NCI-H187 (cell line): Measurements from ENCODE around the gene FGFR4.
"Not testable (repeated sequence)": the region's sequence is repeated elsewhere in the genome, so short reads cannot be mapped to it uniquely, and the experiment has no call there.

Experiments
- DNase-seq, 2 experiments: peaks; one replicate each; lab custom pipeline; 2025; lab: John Stamatoyannopoulos, UW

The FGFR4 gene

DNA sequence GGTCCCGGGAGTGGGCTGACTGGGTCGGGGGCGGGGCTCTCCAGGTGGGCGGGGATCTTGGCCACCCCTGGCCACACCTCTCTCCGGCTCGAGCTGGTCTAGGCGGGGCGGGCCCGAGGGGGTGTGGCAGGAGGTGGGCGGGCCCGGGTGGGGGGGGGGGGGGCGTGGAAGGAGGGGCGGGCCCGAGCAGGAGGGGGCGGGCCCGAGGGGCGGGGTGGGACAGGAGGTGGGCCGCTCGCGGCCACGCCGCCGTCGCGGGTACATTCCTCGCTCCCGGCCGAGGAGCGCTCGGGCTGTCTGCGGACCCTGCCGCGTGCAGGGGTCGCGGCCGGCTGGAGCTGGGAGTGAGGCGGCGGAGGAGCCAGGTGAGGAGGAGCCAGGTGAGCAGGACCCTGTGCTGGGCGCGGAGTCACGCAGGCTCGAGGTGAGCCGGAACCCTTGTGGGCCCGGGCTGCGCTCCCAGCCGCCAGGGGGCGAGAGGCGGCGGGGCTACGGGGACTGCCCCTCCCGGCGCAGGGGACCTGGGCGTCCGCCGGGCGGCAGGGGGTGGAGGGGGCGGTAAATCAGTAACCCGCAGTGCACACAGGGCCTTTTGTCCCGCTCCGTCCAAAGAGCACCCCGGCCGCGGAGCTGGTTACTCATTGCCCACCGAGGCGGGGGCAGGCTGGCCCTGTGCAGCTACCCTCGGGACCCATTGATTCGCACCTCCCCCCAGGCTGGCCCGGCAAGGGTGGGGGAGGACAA lies at the start of gene FGFR4:
FGFR4 (plus strand) TSS at position 262 of the 744 bp plus-strand sequence. CDS start 2,688 bp downstream, outside the sequence.
- DNase-seq, result peak in 1 of 2 experiments; percentile 30

- DNase-seq, result no peak
These were observed 49.8 kb upstream of the FGFR4 start for GRCh38 chr5:177036921-177037320.

GRCh38 chr5:177040814-177041420 lies 45.8 kb upstream of the FGFR4 start:
- DNase-seq, result no peak

- DNase-seq, result no peak
These were observed 44.8 kb upstream of the FGFR4 start for GRCh38 chr5:177041936-177042335.

GRCh38 chr5:177043114-177043513 lies 43.6 kb upstream of the FGFR4 start:
- DNase-seq, result no peak

DNA sequence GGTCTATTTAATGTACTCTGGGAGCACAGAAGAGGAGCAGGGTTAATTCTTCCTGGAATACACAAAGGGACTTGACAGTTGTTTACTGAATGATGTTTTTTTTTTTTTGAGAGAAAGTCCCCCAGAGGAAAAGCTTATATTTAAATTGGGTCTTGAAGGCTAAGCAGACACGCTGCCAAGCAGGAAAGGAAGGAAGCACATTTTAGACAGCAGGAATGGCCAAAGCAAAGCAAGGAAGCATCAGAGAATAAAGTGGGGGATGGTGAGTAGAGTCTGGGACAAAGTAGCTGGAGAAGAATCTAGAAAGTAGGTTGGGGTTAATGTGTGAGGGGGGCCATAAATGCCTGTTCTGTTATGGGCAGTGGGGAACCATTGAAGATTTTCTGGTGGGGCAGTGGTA lies 42.8 kb upstream of the FGFR4 start:
- DNase-seq, result no peak

- no peak for DNase-seq
These were observed 42.1 kb upstream of the FGFR4 start for GRCh38 chr5:177044641-177045040.

DNA sequence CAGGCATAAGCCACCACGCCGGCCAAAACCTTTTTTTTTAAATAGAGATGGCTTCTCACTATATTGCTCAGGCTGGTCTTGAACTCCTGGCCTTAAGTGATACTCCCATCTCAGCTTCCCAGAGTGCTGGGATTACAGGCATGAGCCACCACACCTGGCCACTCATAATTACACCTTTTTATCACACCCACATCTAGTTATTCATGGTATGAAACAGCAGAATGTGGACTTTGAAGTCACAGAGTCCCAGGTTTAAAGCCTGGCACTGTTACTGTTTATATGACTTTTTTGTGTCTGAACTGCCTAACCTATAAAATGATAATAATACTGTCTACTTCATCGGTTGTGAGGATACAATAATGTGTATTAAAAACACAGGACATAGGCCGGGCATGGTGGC lies 41.1 kb upstream of the FGFR4 start:
- no peak for DNase-seq

DNA sequence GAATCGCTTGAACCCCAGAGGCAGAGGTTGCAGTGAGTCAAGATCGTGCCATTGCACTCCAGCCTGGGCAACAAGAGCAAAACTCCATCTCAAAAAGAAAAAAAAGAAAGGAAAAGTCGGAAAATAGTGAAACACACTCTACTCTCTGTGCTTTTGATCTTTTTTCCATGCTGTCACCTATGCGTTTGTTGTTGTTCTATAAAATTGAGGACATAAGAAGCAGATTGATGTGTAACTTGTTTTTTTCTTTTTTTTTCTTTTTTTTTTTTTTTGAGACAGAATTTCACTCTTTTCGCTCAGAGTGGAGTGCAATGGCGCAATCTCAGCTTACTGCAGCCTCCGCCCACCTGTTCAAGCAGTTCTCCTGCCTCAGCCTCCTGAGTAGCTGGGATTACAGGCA lies 38.2 kb upstream of the FGFR4 start:
- not testable (repeated sequence) for DNase-seq

DNA sequence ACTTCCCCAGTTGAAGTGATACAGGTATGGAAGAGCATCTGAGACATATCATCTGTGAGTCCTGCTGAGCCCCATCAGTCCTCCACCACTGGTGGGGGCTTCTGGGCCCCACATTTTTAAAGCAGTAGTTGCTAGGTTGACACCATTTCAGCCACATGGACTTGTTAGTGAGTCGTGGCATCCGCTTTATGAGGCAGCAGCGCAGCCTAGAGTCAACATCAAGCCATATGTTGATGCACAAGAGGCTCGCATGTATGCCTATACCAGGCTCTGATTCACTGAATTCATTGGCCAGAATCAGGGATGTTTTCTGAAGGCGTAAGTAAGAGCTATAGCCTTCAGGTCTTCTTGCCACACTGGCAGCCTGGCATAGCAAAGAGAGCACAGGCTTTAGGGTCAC lies 37.4 kb upstream of the FGFR4 start:
- no peak for DNase-seq

DNA sequence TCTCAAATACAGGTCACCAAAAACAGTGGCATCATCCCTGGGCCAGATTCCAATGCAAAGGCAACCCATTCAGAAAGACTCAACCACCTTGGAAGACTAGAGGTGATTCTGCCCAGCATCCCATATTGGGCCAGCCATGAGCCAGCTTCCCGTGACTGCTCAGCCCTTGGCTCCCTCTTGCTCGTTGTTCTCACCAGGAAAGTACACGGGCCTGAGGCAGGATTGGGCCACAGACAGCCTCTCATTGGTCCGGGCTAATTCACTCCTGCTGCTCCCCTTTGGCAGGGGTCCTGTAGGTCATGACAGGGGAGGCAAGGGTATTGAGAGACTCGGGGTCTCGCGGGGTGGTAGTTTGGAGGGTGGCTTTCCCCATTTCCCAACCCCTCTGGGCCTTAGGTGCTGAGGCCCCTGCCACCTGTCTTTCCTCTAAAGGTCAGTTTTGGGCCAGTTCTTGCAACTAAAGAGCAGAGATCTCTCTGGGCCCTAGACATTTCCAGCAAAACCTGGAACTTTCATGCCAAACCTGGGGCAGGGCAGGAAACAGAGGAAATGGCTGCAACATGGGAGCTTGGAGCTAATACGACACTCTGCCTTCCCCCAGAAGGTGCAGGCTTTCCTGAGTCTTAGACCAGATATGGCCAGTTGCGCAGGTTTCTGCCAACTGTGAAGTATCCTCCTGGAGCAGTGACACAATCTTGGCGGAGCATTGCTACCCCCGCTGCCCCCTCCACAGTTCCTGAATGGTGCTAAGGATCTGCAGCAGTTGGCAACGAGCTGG lies 22.0 kb upstream of the FGFR4 start:
- no peak for DNase-seq

- DNase-seq, result no peak
These were observed 21.2 kb upstream of the FGFR4 start for GRCh38 chr5:177065491-177065890.

DNA sequence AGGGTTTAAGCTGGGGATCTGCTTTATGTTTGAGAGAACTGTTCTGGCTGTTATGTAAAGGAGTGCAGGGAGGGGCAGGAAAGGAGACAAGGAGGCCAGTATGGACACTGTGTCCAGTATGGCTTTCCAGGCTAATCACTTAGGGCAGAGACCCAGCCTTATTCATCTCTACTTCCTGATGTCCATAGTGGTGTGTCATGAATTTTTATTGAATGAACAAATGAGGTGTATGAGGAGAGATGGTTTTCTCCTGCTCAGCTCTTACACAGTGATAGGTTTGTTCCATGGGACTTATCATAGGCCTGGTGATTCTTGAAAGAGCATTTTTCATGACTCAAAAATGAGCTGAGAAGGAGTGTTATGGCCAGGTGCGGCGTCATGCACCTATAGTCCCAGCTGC lies 20.5 kb upstream of the FGFR4 start:
- DNase-seq, result no peak

DNA sequence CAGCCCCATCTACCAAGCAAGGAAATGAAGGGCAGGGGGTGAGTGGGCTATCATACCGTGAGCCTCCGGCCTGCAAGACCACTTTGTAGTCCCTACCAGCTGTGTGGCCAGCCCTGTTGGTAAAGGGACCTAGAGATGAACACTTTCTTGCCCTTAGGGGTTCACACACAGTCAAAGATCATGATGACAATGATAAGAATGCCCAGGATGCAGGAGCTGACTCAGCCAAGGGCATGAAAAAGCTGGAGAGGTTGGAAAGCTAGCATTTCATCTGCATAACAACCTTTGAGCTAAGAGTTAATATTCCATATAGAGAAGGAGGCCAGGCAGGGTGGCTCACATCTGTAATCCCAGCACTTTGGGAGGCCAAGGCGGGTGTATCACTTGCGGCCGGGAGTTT lies 19.2 kb upstream of the FGFR4 start:
- DNase-seq, result no peak

DNA sequence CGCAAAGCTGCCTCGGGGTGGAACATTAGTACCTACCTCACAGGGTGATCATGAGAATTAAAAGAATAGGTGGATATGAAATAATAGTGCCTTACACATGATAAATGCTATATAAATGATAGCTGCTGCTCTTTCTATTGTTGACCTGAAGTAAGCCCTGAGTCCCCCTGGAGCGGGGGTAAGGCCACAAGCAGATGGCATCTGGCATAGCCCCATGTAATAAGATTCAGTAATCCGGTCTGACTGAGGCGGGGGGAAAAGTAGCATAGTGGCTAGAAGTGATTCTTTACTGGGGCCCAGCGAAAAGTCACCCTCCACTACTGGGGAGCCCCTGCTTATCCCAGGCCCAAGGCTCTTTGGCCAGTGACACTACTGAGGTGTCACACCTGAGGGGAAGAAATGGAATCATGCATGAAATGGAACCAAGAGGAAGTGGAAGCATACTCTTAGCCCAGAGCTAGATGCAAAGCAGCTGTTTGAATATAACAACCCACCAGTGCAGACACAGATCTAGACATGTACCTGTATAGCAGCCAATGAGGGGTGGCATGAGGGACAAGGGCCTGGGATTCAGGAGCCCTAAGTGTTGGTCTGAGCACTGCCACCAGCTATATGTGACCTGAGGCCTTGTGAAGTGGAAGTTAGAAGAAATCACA lies 16.1 kb upstream of the FGFR4 start:
- DNase-seq, result no peak

GRCh38 chr5:177071666-177072385 lies 14.9 kb upstream of the FGFR4 start:
- DNase-seq, result peak; percentile 55

DNA sequence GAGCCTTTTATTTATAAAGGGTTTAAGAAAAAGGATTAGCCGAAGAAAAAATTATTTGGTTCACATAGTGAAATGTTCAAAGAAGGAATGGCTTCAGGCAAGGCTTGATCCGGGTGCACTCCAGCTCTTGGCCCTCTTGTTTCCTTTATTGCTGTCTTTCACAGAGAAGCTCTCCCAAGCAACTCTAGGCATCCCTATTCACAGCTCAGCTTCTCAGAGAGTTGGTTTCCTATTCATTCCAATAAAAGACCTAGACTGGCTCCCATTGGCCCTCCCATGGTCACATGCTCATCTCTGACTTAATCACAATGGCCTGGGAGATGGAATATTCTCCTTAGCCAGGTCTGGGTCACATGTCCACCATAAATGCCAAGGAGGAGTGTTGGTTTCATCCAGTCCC lies 9.4 kb upstream of the FGFR4 start:
- no peak for DNase-seq

- no peak for DNase-seq
These were observed 7.1 kb upstream of the FGFR4 start for GRCh38 chr5:177079606-177080005.

- DNase-seq, result no peak
These were observed 6.5 kb upstream of the FGFR4 start for GRCh38 chr5:177080265-177080664.

GRCh38 chr5:177081859-177082258 lies 4.9 kb upstream of the FGFR4 start:
- no peak for DNase-seq

DNA sequence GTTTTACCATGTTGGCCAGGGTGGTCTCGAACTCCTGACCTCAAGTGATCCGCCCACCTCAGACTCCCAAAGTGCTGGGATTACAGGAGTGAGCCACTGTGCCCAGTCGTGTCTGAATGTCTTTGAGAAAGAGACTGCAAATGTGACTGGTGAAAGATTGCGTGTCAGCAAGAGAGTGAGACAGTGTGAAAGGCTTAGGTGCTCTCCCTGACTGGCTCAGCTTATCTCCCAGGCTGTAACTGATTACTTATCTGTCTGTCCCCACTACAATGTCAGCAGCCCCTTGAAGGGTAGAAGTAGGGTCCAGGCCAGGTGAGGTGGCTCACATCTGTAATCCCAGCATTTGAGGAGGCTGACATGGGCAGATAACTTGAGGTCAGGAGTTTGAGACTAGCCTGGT lies 3.4 kb upstream of the FGFR4 start:
- no peak for DNase-seq

GRCh38 chr5:177084175-177084574 lies 2.5 kb upstream of the FGFR4 start:
- no peak for DNase-seq
